ENCODE data around the gene LTBP3. TPM values are rescaled to one million over a fixed set of nuclear protein-coding genes. Genes with fewer than 3 reads are reported as not detected.

The LTBP3 gene
- polyA plus RNA-seq, 1 experiment, result 25.3 TPM

DNA sequence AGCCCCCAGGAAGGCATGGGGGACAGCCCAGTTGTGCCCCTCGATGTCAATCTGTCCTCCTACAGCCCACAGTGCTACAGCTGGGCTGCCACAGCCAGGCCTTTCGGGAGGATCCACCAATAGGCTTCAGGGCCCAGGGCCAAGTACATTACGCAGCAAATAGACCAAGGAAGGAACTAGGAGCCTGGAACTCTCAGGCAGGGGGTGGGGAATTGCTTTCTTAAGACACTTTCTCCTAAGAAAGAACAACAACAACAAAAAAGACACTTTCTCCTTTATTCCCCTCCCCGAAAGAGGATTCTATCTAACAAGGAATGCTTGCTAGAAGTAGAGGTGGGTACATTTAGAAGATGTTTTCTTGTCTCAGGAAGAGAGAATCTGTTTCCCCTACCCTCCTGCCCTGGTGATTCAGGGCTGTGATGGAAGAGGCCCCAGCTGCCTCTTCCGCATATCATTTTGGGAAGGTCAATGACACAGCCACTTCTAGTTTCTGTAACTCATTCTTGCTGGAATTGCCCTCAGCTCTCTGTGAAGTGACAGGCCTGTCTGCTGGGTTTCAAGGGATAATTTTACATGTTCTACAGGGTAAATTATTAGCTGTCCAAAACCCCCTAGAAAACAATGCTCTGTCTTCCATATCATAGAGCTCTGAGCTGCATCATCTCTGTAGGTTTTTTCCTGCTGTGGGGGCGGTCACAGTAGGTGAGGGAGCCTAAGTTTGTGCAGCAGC lies 65.4 kb downstream of the LTBP3 start:
- peak overlapping the region; percentile 14; the same call in 1 of the 2 replicates for H3K4me3 ChIP-seq (ENCODE audit: low read depth, low read length)
- POLR2A ChIA-PET, result interaction anchor here (0.5 to 21.9 kb wide), 11 partner anchors 7 to 70 kb away, joined by 4 to 999 read pairs (median 13); partner anchors contain the start of genes MALAT1 and NEAT1

GRCh38 chr11:65492387-65492636 lies 65.8 kb downstream of the LTBP3 start:
- peak overlapping the region; percentile 14; the same call in 1 of the 2 replicates for H3K4me3 ChIP-seq (ENCODE audit: low read depth, low read length)
- no peaks in the 10 kb centered on the region; the same call in 1 of the 2 replicates for H3K9me3 ChIP-seq (ENCODE audit: control insufficient read depth, insufficient read depth, low read length)
- ChIA-PET POLR2A (interaction anchor here (0.5 to 21.9 kb wide), 10 partner anchors 8 to 70 kb away, joined by 4 to 999 read pairs (median 16); partner anchors contain the start of genes MALAT1 and NEAT1), CTCF (interaction anchor here (0.5 to 2.6 kb wide), 2 partner anchors 13 to 1145 kb away, joined by 3 to 17 read pairs; no protein-coding TSS in a partner anchor)
- H3K27me3 ChIP-seq (ENCODE audit: control insufficient read depth, insufficient read depth, low read length), result no peaks in the 10 kb centered on the region
- no peak for TF ChIP-seq CTCF (IDR thresholded peaks at IDR 0.05; ENCODE audit: low read depth, low read length)
- peak overlapping the region; percentile 100 for H3K27ac ChIP-seq (ENCODE audit: low read depth, low read length)
- DNase-seq (ENCODE audit: low read depth, low spot score), result no peak

More for the DNA sequence above, 65.4 kb downstream of the LTBP3 start:
- Histone ChIP-seq H3K27ac (ENCODE audit: low read depth, low read length) (peak overlapping the region; percentile 100), H3K27me3 (ENCODE audit: control insufficient read depth, insufficient read depth, low read length) (no peaks in the 10 kb centered on the region), H3K9me3 (ENCODE audit: control insufficient read depth, insufficient read depth, low read length) (no peaks in the 10 kb centered on the region; the same call in 1 of the 2 replicates)
- CTCF ChIA-PET, result interaction anchor here (2.6 kb wide), 1 partner anchor 14 kb away, joined by 17 read pairs; no protein-coding TSS in a partner anchor
- TF ChIP-seq CTCF (IDR thresholded peaks at IDR 0.05; ENCODE audit: low read depth, low read length), result no peak
- no peak for DNase-seq (ENCODE audit: low read depth, low spot score)

DNA sequence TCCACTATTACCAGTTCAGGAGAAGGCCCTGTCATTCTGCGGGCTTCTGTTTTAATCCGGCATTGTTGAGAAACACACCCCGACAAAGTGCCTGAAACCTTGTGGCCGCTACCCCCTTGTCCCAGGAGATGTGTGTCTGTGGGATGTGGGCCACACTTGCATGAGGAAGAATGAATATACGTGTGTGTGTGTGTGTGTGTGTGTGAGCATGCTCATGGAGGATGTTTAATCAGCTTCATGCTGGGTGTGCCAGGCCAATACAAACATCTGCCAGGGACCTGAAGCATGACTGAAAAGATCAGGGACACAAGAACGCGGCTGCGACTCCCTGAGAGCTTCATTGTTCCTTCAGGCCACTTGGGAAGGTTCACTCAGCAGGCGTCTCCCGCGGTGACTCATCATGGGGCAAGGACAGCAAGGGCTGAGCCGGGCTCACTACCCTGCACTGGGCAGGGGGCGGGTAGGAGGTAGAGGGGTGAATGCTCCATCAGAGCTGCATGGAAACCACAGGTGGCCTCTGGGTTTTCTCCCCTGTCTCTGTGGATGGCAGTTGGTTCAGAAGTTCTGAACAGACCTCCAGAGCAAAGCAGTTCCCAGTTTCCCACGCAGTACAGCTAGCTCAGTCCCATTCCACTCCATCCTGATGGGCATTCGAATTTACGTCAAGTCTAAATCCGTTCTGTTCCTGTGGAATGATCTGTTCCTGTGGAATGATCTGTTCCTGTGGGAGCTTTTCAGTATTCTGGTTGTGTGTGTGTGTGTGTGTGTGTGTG lies 66.4 kb downstream of the LTBP3 start:
- ChIA-PET POLR2A (interaction anchor here (0.5 to 21.9 kb wide), 10 partner anchors 8 to 69 kb away, joined by 3 to 999 read pairs (median 16); partner anchors contain the start of genes MALAT1 and NEAT1), CTCF (interaction anchor here (0.5 to 2.6 kb wide), 3 partner anchors 13 to 1145 kb away, joined by 3 to 17 read pairs (median 3); no protein-coding TSS in a partner anchor)
- no peak for DNase-seq (ENCODE audit: low read depth, low spot score)
- Histone ChIP-seq H3K27me3 (ENCODE audit: control insufficient read depth, insufficient read depth, low read length) (no peaks in the 10 kb centered on the region), H3K4me3 (ENCODE audit: low read depth, low read length) (no peak overlapping the region), H3K27ac (ENCODE audit: low read depth, low read length) (peak overlapping the region; percentile 100), H3K9me3 (ENCODE audit: control insufficient read depth, insufficient read depth, low read length) (no peaks in the 10 kb centered on the region; the same call in 1 of the 2 replicates)
- no peak for TF ChIP-seq CTCF (IDR thresholded peaks at IDR 0.05; ENCODE audit: low read depth, low read length)

DNA sequence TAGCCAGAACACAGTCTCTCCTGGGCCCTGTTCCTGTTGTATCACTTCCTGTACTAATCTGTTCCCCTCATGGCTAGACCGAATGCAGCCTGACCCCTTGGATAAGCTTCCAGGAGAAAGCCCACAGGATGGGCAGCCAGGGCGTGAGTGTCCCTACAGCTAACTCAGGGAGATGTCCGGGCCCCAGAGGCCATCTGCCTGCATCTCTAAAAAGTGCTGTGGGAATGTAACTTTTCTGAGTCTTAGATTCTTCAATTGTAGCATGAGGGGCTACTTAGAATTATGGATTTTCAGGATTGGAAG lies 67.0 kb downstream of the LTBP3 start:
- ChIA-PET CTCF (interaction anchor here (0.9 to 2.6 kb wide), 2 partner anchors 12 to 20 kb away, joined by 3 to 17 read pairs; no protein-coding TSS in a partner anchor), POLR2A (interaction anchor here (1.5 to 21.9 kb wide), 6 partner anchors 9 to 69 kb away, joined by 13 to 999 read pairs (median 153); partner anchors contain the start of genes MALAT1 and NEAT1)
- Histone ChIP-seq H3K9me3 (ENCODE audit: control insufficient read depth, insufficient read depth, low read length) (no peaks in the 10 kb centered on the region; the same call in 1 of the 2 replicates), H3K27me3 (ENCODE audit: control insufficient read depth, insufficient read depth, low read length) (no peaks in the 10 kb centered on the region), H3K4me3 (ENCODE audit: low read depth, low read length) (no peak overlapping the region), H3K27ac (ENCODE audit: low read depth, low read length) (peak overlapping the region; percentile 100)
- no peak for TF ChIP-seq CTCF (IDR thresholded peaks at IDR 0.05; ENCODE audit: low read depth, low read length)
- no peak for DNase-seq (ENCODE audit: low read depth, low spot score)
